ENCODE measurements around the gene SLC22A12. TPM values are rescaled to one million over a fixed set of nuclear protein-coding genes. Genes with fewer than 3 reads are reported as not detected.

Gene SLC22A12
- polyA plus RNA-seq, 2 of the 4 experiments (the other 2 are of a cell fraction): not detected

- TF ChIP-seq EHMT2 (IDR thresholded peaks at IDR 0.05; ENCODE audit: low read depth) (no peak), KDM5A (IDR thresholded peaks at IDR 0.05) (no peak), HEYL (CRISPR knock-in tag; IDR thresholded peaks at IDR 0.05) (no peak), FOSL2 (IDR thresholded peaks at IDR 0.05) (no peak), FOSL2 (CRISPR knock-in tag; IDR thresholded peaks at IDR 0.05) (no peak), POLR2AphosphoS2 (conservative IDR thresholded peaks at IDR 0.05; ENCODE audit: low read length) (no peak), CBX8 (IDR thresholded peaks at IDR 0.05) (no peak)
- Histone ChIP-seq H3K4me3 (no peak overlapping the region), H3K27ac (no peak overlapping the region), H3K4me2 (no peak overlapping the region), H3K9me3 (no peaks in the 10 kb centered on the region), H3K4me1 (no peaks in the 10 kb centered on the region)
- no peak for FAIRE-seq
- ChIA-PET CTCF (interaction anchor here (1.0 kb wide), 1 partner anchor 18 kb away, joined by 5 read pairs; no protein-coding TSS in a partner anchor), POLR2A (no interaction called here)
- WGBS (ENCODE audit: missing lambda C conversion rate): 57% methylated on average over 9 of the region's 9 CpGs
- no peak for ATAC-seq
- DNase-seq (ENCODE audit: low read depth in 1 of 2, low spot score in 1 of 2): no peak
These were observed 35.6 kb downstream of the SLC22A12 start for GRCh38 chr11:64626637-64627036.

GRCh38 chr11:64627371-64627770, 36.4 kb downstream of the SLC22A12 start:
- ATAC-seq (no peak), FAIRE-seq (no peak), DNase-seq (ENCODE audit: low read depth in 1 of 2, low spot score in 1 of 2) (no peak)
- H3K9me3 ChIP-seq: no peaks in the 10 kb centered on the region
- no peak overlapping the region for H3K4me2 ChIP-seq
- CTCF ChIA-PET: no interaction called here
- H3K27ac ChIP-seq: no peak overlapping the region
- 33% methylated on average over 3 of the region's 4 CpGs for WGBS (ENCODE audit: missing lambda C conversion rate)
- H3K4me1 ChIP-seq: no peaks in the 10 kb centered on the region
- POLR2A ChIA-PET: no interaction called here
- no peak overlapping the region for H3K4me3 ChIP-seq
- no peak for TF ChIP-seq TP53 (CRISPR knock-in tag; IDR thresholded peaks at IDR 0.05)
- no peak for TF ChIP-seq EHMT2 (IDR thresholded peaks at IDR 0.05; ENCODE audit: low read depth)
- TF ChIP-seq NPAS2 (CRISPR knock-in tag; IDR thresholded peaks at IDR 0.05; ENCODE audit: borderline replicate concordance): no peak
- no peak for TF ChIP-seq BHLHE40 (IDR thresholded peaks at IDR 0.05; ENCODE audit: low read depth, low read length)

GRCh38 chr11:64628596-64628995, 37.6 kb downstream of the SLC22A12 start:
- TF ChIP-seq SREBF2 (IDR thresholded peaks at IDR 0.05) (no peak), FOXS1 (CRISPR knock-in tag; IDR thresholded peaks at IDR 0.05) (no peak), MAFK (IDR thresholded peaks at IDR 0.05; ENCODE audit: partially characterized antibody) (no peak), HDAC2 (IDR thresholded peaks at IDR 0.05) (no peak), NFE2L2 (conservative IDR thresholded peaks at IDR 0.05; ENCODE audit: low read length) (no peak), TP53 (CRISPR knock-in tag; IDR thresholded peaks at IDR 0.05) (no peak), RFX5 (IDR thresholded peaks at IDR 0.05) (no peak), KDM5A (IDR thresholded peaks at IDR 0.05) (no peak), JUNB (IDR thresholded peaks at IDR 0.05) (no peak), E2F6 (IDR thresholded peaks at IDR 0.05; ENCODE audit: borderline replicate concordance, low read depth) (no peak), EHF (CRISPR knock-in tag; IDR thresholded peaks at IDR 0.05) (no peak), ZNF302 (CRISPR knock-in tag; IDR thresholded peaks at IDR 0.05) (no peak), BCL3 (IDR thresholded peaks at IDR 0.05) (no peak), PHF8 (IDR thresholded peaks at IDR 0.05; ENCODE audit: borderline replicate concordance, low read depth) (no peak), HOXA7 (CRISPR knock-in tag; IDR thresholded peaks at IDR 0.05) (no peak), ZFP36 (IDR thresholded peaks at IDR 0.05; ENCODE audit: borderline replicate concordance, partially characterized antibody) (no peak), CHD2 (IDR thresholded peaks at IDR 0.05; ENCODE audit: low read length, partially characterized antibody) (no peak)
- Histone ChIP-seq H3K4me3 (no peak overlapping the region), H3K4me2 (no peak overlapping the region), H3K9me3 (no peaks in the 10 kb centered on the region), H3K4me1 (no peaks in the 10 kb centered on the region), H3K27ac (no peak overlapping the region)
- POLR2A ChIA-PET: no interaction called here
- DNase-seq (ENCODE audit: low read depth in 1 of 2, low spot score in 1 of 2): no peak
- ATAC-seq: no peak; a peak in 1 of 6 replicates
- CTCF ChIA-PET: interaction anchor here (0.6 to 9.8 kb wide), 2 partner anchors 22 to 60 kb away, joined by 4 to 80 read pairs; no protein-coding TSS in a partner anchor
- WGBS (ENCODE audit: missing lambda C conversion rate): 41% methylated on average over 2 of the region's 2 CpGs
- no peak for FAIRE-seq
